ENCODE results near the gene HACE1.
"Not testable (repeated sequence)": the region's sequence is repeated elsewhere in the genome, so short reads cannot be mapped to it uniquely, and the experiment has no call there.

HACE1 gene

DNA sequence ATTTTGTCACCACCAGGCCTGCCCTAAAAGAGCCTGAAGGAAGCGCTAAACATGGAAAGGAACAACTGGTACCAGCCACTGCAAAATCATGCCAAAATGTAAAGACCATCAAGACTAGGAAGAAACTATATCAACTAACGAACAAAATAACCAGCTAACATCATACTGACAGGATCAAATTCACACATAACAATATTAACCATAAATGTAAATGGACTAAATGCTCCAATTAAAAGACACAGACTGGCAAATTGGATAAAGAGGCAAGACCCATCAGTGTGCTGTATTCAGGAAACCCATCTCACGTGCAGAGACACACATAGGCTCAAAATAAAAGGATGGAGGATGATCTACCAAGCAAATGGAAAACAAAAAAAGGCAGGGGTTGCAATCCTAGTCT, 120.6 kb downstream of the HACE1 start:
- DNase-seq (ENCODE audit: low read depth in 2 of 2) = not testable (repeated sequence)

DNA sequence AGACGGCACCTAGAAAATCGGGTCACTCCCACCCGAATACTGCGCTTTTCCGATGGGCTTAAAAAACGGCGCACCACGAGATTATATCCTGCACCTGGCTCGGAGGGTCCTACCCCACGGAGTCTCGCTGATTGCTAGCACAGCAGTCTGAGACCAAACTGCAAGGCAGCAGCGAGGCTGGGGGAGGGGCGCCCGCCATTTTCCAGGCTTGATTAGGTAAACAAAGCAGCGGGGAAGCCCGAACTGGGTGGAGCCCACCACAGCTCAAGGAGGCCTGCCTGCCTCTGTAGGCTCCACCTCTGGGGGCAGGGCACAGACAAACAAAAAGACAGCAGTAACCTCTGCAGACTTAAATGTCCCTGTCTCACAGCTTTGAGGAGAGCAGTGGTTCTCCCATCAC, 122.2 kb downstream of the HACE1 start:
- not testable (repeated sequence) for DNase-seq (ENCODE audit: low read depth in 2 of 2)

DNA sequence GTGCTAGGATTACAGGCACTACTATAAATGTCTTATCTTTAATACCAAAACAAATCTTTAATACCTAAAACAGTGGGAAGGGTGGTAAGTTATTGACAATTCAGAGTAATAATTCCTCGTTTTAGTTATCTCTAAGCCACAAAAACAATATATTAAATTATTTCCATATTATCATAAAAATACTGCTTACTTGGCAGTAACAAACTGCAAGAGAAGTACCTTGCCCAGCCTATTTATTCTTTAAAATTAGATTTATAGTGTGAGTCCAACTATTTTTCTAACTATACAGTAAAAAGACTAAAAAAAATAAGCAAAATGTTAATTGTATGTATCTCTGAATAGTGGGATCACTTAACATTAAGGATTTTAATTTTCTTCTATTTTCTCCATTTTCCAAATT, 123.2 kb downstream of the HACE1 start:
- no peak for DNase-seq (ENCODE audit: low read depth in 2 of 2)

DNA sequence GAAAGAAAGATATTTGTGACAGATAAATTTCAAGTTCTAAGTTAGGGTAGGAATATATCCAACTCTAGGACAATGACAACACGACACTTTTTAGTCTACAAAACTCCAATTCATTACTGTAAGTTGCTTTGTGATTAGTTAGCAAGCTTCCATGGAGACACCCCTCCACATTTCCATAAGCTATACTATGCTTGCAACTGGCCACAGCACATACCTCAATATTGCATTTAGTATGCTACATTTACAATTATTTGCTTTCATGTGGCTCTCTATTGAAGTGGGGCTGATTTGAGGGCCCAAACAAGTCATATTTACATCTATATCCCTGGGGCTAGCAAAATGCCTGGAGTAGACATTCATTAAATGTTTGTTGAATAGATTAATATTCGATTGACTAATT, 129.3 kb downstream of the HACE1 start:
- no peak for DNase-seq (ENCODE audit: low read depth in 2 of 2)

DNA sequence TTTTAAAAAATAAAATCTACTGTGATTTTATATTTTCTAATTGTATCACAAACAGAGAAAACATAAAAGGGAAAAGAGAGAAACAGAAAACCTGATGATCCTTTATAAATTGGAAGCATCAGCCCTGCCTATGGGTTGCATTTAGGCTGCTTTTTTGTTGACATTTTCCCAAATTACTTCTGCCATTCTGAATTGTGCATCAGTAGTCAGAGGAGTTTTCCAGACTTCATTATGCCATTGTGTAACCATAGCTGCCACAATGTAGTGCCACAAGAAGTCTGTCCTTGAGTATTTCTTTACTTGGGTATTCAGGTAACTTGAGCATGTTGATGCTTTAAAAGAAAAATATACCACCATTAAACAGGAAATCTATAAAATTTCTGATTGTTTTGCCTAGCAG, 130.3 kb downstream of the HACE1 start:
- no peak for DNase-seq (ENCODE audit: low read depth in 2 of 2)

DNA sequence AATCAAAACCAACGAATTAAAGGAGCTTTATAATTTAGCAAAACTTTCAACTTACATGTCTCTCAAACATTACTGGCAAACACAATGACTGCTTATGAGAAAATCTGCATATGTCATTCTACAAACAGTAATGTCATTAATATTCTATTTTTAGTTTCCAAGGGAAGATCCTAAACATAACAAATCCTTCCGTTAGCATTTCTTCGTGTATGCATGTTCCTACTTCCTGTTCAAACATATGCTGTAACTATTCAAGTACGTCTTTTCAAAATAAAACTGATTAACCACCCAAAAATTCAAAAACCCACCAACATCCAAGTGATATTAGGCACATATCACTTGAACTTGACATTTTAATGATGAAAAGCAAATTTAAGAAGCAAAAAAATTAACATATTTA, 131.3 kb downstream of the HACE1 start:
- DNase-seq (ENCODE audit: low read depth in 2 of 2) = no peak

DNA sequence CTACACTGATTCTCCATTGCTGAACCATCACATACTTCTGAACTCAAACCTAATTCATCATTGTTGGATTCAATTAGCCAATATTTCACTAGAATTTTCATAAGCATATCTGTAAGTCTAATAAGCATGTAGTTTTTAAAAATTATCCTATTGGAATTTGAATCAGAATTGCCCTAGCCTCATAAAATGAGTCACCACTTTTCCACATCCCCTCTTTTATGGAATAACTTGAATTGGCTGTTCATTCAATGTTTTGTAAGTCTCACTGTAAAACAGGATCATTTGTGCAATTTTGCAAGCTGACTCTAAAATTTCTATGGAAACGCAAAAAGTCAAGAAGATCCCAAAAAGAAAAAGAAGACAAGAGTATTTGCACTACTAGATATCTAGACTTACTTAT, 141.0 kb downstream of the HACE1 start:
- DNase-seq (ENCODE audit: low read depth in 2 of 2) = no peak

DNA sequence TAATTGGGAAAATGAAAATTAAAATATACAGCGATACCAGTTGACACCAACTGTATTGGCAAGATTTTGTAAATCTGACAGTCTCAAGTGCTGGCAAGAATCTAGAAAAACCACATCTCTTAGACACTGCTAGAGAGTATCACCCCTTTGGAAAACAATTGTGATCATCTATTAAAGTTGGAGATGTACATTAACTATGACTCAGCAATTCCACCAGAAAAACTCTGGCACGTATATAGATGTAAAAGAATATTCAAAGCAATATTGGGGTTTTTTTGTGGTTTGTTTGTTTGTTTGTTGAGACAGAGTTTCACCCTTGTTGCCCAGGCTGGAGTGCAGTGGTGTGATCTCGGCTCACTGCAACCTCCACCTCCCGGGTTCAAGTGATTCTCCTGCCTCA, 142.9 kb downstream of the HACE1 start:
- no peak for DNase-seq (ENCODE audit: low read depth in 2 of 2)

DNA sequence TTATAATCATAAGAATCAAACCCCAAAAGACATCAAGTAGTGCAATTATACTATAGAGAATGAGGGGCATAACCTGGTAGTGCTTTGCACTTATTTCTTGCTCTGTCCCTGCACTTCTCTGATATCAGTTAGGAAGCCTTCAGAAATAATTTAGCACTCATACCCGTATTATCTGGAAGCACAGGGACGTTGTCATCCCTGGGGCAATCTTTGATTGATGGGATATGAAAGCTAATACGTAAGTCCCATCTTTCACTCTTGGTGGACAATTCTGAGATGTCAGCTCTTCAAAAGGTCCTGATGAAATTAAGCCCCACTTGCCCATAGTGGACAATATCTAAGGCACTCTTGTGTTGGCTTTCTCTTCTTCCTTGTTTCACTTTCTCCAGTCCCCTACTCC, 144.9 kb downstream of the HACE1 start:
- no peak for DNase-seq (ENCODE audit: low read depth in 2 of 2)

DNA sequence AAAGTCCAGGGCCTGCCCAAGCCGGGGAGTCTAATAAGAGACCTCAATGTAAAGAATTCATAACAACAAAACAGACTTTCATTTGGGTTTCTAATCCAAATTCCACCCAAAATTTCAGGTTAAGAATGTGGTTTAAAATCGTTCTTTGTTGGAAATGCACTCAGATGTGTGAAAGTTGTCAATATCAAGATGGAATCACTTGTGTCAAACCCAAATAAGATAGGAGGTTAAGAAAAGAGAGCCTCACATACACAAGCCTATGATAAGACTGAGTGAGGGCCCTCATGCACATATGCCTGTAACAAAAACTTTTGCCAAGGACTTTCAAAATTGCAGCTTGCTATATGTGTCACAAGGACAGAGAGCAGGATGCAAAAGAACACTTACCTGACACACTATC, 145.7 kb downstream of the HACE1 start:
- DNase-seq (ENCODE audit: low read depth in 2 of 2) = no peak

DNA sequence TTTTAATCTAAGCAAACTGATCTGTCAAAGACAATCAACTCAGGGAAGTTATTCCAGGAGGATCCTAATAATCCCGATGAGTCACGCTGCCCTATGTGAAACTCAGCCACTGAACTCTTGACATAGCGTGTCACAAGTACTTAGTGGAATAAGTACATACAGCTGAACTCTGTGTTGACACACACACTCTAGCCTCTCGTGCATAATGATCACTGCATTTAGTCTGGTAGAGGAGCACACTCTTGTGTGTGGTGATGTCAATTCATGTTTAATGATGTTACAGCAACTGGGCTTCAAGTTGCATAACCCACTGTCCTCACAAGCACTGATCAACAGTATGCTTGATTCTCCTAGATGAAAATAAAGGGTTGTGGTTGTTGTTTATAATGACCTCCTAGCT, 148.3 kb downstream of the HACE1 start:
- DNase-seq (ENCODE audit: low read depth in 2 of 2) = no peak

DNA sequence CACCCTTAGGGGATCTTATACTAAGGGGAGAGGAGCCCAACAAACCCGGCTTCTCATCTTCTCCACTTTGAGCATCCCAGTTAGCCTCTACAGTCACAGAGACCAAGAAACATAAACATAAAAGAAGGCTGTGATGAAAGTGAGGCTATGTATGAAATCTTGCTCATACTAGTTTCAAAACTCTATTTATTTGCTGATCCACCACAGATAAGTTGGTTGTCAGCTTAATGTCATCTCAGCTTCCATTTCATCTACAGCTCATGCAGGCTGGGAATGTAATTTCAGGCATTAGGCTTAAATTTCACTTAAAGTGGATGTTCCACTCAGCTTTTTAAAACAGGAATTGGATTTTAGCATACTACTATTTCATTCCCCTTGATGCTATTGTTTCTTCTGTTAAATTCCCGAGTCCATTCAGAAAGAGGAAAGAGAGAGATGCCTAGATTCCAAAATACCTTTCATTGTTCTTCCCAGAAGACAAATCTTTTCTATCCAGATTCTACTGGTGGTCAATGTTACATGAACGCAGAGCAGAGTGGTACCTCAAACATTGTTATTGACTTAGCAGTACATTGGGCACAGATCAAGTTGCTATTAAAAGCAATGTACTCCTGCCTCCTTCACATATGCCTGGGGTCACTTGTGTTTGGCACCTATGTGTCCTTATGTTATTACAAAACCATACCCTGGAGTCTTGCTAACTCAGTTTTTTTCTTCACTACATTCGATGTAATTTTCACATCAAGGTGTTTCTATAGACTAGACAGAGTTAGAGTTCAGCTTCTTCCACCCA, 149.0 kb downstream of the HACE1 start:
- no peak for DNase-seq (ENCODE audit: low read depth in 2 of 2)

DNA sequence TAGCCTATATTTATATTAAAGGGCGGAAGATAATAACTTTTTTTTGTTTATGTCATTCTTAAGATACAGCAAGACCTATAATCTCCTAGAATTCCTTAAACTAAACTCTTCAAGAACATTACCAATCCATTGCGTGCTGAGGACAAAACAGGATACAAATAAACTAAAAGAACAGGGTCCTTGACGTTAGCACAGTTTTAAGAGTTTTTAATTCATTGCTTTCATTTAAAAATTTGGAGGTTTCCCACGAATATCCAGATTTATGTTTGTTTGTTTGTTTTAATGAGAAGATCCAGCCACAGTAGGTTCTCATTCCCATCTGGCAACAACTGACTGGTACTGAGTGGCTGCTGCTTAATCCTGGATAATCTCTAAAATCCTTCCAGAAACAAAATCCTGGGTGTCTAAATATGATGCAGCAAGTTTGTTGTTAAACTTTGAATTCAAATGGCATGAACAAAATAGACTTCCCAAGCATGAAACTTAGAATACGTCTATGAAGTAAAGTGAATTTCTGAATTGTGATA, 153.7 kb downstream of the HACE1 start:
- DNase-seq (ENCODE audit: low read depth in 2 of 2) = no peak

DNA sequence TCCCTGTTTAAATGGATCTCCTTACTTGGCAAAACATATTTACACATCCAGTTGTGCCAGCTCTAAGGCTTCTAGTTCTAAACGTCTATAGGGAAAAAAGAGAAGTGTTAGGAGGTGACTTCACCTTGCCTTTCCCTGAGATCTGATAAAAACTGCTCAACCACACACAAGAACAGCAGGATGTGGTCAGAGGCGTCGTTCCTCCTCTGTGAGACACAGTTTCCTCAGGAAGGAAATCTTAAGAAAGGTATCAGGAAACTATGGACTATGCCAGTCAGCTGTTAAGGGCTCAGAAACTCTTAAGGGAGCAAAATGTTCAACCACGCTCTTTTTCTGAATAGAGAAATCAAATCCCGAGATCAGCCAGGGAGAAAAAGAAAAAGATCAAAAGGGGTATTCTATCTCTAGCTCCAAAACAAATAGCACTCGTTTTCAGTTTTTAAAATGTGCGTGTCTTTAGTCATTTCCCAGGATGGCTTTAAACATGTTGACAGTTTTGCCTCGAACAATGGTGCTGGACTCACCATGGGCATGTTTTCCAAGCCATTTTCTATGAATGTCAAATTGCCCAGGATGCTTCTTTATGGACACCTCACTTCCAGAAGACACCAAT, 154.5 kb downstream of the HACE1 start:
- peak in 1 of 2 experiments; percentile 10 for DNase-seq (ENCODE audit: low read depth in 2 of 2)

DNA sequence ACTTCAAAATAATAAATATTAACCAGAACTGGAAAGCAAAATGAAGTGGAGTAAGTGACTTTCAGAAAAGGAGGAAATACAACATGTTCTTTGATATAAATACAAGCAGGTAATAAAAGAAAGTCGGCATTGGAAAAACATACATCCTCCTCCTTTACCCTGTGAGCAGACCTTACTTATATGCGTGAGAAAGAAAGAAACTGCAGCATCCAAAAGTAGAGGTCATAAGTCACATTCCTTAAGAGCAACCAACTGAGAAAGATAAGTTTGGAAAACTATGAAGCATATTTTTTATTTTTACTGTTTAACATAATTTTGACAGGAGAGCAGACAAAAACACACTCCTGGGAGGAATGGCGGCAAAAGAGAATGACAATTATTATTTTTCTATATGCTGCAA, 155.5 kb downstream of the HACE1 start:
- no peak for DNase-seq (ENCODE audit: low read depth in 2 of 2)

DNA sequence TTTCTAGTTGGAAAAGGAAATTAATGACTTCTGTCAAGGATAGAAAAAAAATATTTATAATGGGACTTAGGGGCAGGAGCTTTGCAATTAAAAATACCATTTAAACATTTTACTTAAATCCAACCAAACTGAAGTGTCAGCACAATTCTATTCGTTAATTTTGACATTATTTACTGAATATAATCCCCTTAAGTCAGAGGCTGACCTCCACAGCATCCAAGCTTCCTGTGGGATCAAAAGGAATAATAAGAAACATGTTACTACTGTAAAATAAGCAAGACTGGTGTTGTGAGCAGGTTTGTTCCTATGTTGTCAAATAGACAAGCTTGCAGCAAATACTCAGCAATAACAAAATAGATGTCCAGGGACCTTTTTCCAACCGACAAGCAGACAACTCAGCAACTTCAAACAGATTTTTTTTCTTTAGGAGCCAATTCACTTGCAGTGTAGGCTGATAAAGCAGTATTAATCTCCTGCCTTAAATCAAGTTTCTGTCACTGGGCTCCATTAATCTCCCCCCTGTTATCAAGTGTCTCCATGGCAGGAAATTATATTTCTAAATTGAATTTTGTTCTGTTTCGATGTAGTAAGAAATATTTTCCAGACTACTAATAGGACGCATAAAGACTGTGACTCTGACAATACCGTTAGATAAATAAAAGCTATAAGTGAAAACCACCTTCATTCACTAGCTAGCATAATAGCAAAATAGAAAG, 157.4 kb downstream of the HACE1 start:
- DNase-seq (ENCODE audit: low read depth in 2 of 2) = no peak

DNA sequence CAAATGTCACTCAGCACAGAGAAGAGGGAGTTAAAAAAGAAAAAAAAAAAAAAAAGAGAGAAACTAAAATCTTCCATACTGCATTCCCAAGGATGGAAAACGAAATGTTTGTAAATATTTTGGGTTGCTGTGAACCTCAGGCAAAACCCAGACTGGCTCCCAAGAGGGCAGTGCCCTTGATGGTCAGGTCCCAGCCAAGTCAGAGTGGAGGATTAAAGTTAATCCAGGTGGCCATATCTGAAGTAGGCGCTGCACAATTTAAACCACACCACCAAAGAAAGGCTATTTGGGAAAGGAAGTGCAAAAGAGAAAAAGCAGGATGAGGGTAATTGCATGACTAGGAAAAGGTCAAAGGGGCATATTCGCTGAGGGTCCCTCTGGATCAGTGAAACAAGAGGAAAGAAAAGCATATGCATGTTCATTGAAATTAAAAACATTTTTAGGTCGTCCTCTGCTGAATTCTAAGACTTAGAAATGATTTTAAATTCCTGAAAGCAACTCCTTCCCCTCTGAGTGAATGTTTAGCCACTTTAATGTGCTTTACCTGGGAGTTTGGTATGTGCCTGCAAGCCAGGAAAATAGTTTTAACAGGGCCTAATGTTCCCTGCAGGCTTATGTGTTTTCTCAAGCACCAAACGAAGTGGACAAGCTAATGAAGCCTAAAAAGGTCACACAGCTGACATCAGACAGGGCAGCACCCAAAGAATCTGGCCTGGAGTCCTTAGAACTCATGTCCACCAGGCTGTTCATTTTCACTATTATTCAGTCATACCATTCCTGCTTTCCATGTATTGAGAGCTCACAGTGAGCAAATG, 159.1 kb downstream of the HACE1 start:
- no peak for DNase-seq (ENCODE audit: low read depth in 2 of 2)

DNA sequence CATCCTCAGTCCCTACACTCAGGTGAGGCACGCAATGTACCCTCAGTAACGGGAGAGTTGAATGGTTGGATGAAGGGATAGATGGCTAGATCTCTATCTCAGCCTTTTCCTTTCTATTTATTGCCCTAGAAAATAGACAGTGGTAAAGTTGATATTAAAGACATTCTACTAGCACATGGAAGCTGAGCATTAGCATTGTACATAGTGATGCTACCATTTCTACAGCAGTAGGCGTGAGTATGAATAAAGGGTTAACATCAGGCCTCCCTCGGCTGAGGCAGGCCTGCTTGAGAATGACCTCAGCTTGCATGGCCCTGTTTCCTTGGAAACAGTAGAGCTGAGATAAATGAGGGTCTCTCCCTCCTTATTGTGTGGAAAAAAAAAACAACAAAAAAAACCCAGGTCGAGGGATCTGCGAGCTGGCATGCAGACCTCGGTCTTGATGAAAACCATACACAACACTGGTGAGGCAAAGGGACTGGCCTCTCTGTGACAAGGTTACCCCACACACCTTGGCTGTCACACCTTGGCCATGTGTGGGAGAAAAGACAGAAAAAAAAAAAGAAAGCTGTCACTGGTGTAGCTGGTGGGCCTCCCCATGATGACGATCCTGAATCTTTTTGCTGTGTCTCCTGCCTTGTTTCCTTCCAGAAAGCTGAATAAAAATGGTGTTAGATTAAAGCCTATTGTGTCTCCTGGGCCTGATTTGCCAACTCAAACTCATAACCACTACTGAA, 160.0 kb downstream of the HACE1 start:
- no peak for DNase-seq (ENCODE audit: low read depth in 2 of 2)

DNA sequence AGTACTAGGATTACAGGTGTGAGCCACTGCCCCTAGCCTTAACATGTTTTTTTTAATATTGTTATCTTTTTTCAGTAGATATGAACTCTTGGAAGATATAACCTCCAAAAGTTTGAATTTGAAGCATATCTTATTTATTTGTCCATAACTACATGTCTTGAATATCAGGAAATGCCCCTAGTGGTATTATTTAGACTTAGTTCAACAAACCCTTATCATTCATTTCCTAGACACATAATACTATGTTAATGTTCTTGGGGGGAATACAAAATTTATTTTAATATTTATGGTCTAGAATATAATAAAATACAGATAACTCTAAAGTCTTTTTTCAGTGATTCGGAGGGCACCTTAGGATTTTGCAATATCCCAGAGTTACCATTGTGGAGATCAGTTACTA, 160.7 kb downstream of the HACE1 start:
- DNase-seq (ENCODE audit: low read depth in 2 of 2) = no peak

DNA sequence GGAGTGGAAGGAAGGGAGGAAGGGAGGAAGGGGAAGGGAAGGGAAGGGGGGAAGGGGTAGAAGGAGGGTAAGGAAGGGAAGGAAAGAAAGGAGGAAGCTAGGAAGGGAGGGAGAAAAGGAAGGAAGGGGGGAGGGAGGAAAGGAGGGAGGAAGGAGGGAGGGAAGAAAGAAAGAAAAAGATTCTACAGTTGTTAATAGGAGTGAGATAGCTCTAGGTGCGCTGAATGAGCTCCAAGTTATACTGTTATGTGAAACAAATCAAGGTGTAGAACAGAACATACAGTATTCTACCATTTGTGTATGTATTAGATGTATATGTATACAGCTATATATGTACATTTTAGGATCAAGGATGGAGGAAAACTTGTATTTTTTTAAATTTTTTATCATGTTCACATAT, 167.7 kb downstream of the HACE1 start:
- no peak for DNase-seq (ENCODE audit: low read depth in 2 of 2)

DNA sequence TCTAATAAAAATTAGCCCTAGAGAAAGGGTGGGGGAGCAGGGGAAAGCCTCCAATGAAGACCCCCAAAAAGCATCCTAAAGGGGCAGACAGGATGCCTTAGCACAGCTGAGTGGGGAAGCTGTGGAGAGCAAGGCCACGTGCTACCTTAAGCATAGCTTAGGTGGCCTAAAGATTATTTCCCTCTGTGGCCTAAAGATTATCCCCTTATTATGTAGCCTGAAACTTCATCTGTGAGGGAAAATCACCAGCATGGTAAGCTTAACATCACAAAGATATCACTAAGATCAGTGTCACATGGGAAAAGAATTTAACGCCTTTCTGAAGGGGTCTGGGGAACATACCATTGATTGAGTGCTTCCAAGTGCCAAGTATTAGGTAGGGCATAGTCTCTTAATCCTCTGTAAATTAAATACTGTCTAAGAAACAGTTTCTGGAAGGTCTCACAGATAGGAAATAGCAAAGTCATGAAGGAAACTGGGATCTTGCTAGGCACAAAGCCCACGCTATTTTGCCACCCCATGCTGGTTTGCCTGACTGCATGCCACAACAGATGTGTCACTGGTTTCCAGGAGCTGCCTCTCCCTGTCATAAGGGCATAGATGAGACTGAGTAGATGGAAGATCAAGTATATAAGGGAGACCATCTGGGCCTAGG, 170.0 kb downstream of the HACE1 start:
- DNase-seq (ENCODE audit: low read depth in 2 of 2) = no peak

Measured in stimulated activated CD4-positive, alpha-beta T cell treated with anti-CD3 and anti-CD28 coated beads, Interleukin-12 subunit alpha, Interleukin-12 subunit beta, amount 100 ng/mL, for 24 hours (primary cell).